Measurements from ENCODE around the gene MDH2.
"Not testable (repeated sequence)": the region's sequence is repeated elsewhere in the genome, so short reads cannot be mapped to it uniquely, and the experiment has no call there.

MDH2 gene

GRCh38 chr7:76086070-76086469 lies 38.2 kb downstream of the MDH2 start:
- no peak for DNase-seq
- no peak overlapping the region for H3K4ac ChIP-seq (ENCODE audit: low read depth, low read length)
- no peak overlapping the region for H3K18ac ChIP-seq (ENCODE audit: low read length)
- H3K36me3 ChIP-seq (ENCODE audit: control insufficient read depth in 1 of 2, insufficient read depth in 2 of 2, low read length in 2 of 2): no peaks in the 10 kb centered on the region
- no peak overlapping the region for H3K23ac ChIP-seq (ENCODE audit: low read length)
- H2BK12ac ChIP-seq (ENCODE audit: low read length): no peak overlapping the region
- no peak overlapping the region for H3K4me3 ChIP-seq (ENCODE audit: low read depth, low read length)
- no peaks in the 10 kb centered on the region for H3K9me3 ChIP-seq (ENCODE audit: insufficient read depth, low read depth, low read length)
- WGBS (ENCODE audit: extremely low coverage, insufficient coverage, insufficient read length): no CpG with 5 or more reads among the region's 4 CpGs
- no peak overlapping the region for H3K27ac ChIP-seq (ENCODE audit: low read depth, low read length)
- no peak overlapping the region for H3K4me2 ChIP-seq (ENCODE audit: low read length)
- no peak overlapping the region for H2BK120ac ChIP-seq (ENCODE audit: insufficient read depth, low read length, poor library complexity)
- H3K27me3 ChIP-seq (ENCODE audit: insufficient read depth, low read length): no peaks in the 10 kb centered on the region
- H2AK5ac ChIP-seq (ENCODE audit: low read length): no peak overlapping the region
- no peak overlapping the region for H3K14ac ChIP-seq (ENCODE audit: low read length)
- no peak overlapping the region for H4K91ac ChIP-seq (ENCODE audit: low read depth, low read length)
- H4K12ac ChIP-seq (ENCODE audit: low read depth, low read length): no peak overlapping the region
- H3K4me1 ChIP-seq (ENCODE audit: control insufficient read depth in 1 of 2, insufficient read depth in 2 of 2, low read length in 2 of 2): peaks cover 11 to 14% of the 10 kb centered on the region in 2 experiments
- no peak overlapping the region for H2BK5ac ChIP-seq (ENCODE audit: low read depth, low read length, poor library complexity)
- H4K8ac ChIP-seq (ENCODE audit: low read depth, low read length): no peak overlapping the region
- no peaks in the 10 kb centered on the region for H3K79me2 ChIP-seq (ENCODE audit: control insufficient read depth, insufficient read depth, low read length, poor library complexity)
- H3K79me1 ChIP-seq (ENCODE audit: low read length): no peaks in the 10 kb centered on the region
- H3K9ac ChIP-seq (ENCODE audit: low read length): no peak overlapping the region
- no peak overlapping the region for H2AFZ ChIP-seq (ENCODE audit: insufficient read depth, low read length, poor library complexity)

DNA sequence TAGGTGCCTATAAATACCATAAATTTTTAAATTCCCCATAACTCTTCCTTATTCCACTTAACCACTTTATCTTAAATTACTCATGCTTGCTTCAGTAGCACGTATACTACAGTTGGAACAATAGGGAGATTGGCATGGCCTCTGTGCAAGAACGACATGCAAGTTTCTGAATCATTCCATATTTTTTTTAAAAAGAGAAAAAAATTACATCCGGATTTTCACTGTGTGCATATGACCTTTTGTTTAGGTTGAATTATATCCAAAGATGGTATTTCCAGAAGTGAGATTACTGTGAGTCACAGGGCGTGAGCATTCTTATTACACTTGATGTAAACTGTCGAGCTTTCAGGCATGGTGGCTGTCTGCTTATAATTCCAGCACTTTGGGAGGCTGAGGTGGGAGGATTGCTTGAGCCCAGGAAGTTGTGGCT lies 39.5 kb downstream of the MDH2 start:
- not testable (repeated sequence) for H4K8ac ChIP-seq (ENCODE audit: low read depth, low read length); H3K4ac ChIP-seq (ENCODE audit: low read depth, low read length); H3K4me3 ChIP-seq (ENCODE audit: low read depth, low read length); H3K14ac ChIP-seq (ENCODE audit: low read length); H4K12ac ChIP-seq (ENCODE audit: low read depth, low read length); H2BK5ac ChIP-seq (ENCODE audit: low read depth, low read length, poor library complexity); H3K27me3 ChIP-seq (ENCODE audit: insufficient read depth, low read length); H3K23ac ChIP-seq (ENCODE audit: low read length); H3K9ac ChIP-seq (ENCODE audit: low read length); H2AK5ac ChIP-seq (ENCODE audit: low read length); H3K79me2 ChIP-seq (ENCODE audit: control insufficient read depth, insufficient read depth, low read length, poor library complexity); H3K27ac ChIP-seq (ENCODE audit: low read depth, low read length); H3K9me3 ChIP-seq (ENCODE audit: insufficient read depth, low read depth, low read length); H4K91ac ChIP-seq (ENCODE audit: low read depth, low read length); H2AFZ ChIP-seq (ENCODE audit: insufficient read depth, low read length, poor library complexity); H3K36me3 ChIP-seq (ENCODE audit: control insufficient read depth in 1 of 2, insufficient read depth in 2 of 2, low read length in 2 of 2); H3K4me2 ChIP-seq (ENCODE audit: low read length); H2BK120ac ChIP-seq (ENCODE audit: insufficient read depth, low read length, poor library complexity); H3K18ac ChIP-seq (ENCODE audit: low read length); H3K79me1 ChIP-seq (ENCODE audit: low read length); H2BK12ac ChIP-seq (ENCODE audit: low read length)
- peaks cover 18 to 20% of the 10 kb centered on the region in 2 experiments for H3K4me1 ChIP-seq (ENCODE audit: control insufficient read depth in 1 of 2, insufficient read depth in 2 of 2, low read length in 2 of 2)
- WGBS (ENCODE audit: extremely low coverage, insufficient coverage, insufficient read length): no CpG with 5 or more reads among the region's 5 CpGs
- peak; percentile 80 to 84 for DNase-seq

DNA sequence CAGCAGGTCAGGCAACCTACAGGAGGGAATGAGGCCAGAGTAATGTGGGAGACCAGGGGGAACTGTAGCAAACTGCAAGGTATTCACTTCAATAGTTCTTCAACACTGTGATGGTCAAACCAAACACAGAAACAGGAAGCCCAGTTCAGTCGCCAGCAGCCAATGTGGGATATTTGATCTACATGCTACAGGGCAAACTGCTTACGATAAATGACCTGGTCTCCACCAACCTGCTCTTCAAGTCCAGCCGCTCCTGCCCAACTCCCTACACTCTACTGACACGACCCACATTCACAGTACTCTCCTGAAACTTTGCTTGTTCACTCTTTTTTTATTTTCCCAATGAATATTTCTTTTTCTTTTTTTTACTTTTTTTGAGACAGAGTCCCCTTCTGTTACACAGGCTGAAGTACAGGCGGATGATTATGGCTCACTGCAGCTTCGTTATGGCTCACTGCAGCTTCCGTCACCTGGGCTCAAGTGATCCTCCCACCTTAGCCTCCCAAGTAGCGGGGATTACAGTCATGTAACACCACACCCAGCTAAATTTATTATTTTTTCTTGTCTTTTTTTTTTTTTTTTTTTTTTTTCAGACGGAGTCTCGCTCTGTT lies 42.1 kb downstream of the MDH2 start:
- Histone ChIP-seq H3K4me1 (ENCODE audit: control insufficient read depth in 1 of 2, insufficient read depth in 2 of 2, low read length in 2 of 2) (peaks cover 18 to 20% of the 10 kb centered on the region in 2 experiments), H2AK5ac (ENCODE audit: low read length) (no peak overlapping the region), H3K4me2 (ENCODE audit: low read length) (peak overlapping the region; percentile 25), H2BK120ac (ENCODE audit: insufficient read depth, low read length, poor library complexity) (no peak overlapping the region), H3K79me1 (ENCODE audit: low read length) (peaks cover 2% of the 10 kb centered on the region), H3K9ac (ENCODE audit: low read length) (no peak overlapping the region), H2AFZ (ENCODE audit: insufficient read depth, low read length, poor library complexity) (no peak overlapping the region), H3K9me3 (ENCODE audit: insufficient read depth, low read depth, low read length) (no peaks in the 10 kb centered on the region), H3K27ac (ENCODE audit: low read depth, low read length) (peak overlapping the region; percentile 59), H3K4ac (ENCODE audit: low read depth, low read length) (no peak overlapping the region), H2BK12ac (ENCODE audit: low read length) (no peak overlapping the region), H2BK5ac (ENCODE audit: low read depth, low read length, poor library complexity) (no peak overlapping the region), H4K8ac (ENCODE audit: low read depth, low read length) (peak overlapping the region; percentile 68), H4K12ac (ENCODE audit: low read depth, low read length) (no peak overlapping the region), H3K36me3 (ENCODE audit: control insufficient read depth in 1 of 2, insufficient read depth in 2 of 2, low read length in 2 of 2) (no peaks in the 10 kb centered on the region), H3K79me2 (ENCODE audit: control insufficient read depth, insufficient read depth, low read length, poor library complexity) (no peaks in the 10 kb centered on the region), H4K91ac (ENCODE audit: low read depth, low read length) (peak overlapping the region; percentile 63), H3K27me3 (ENCODE audit: insufficient read depth, low read length) (no peaks in the 10 kb centered on the region), H3K14ac (ENCODE audit: low read length) (no peak overlapping the region), H3K18ac (ENCODE audit: low read length) (no peak overlapping the region), H3K23ac (ENCODE audit: low read length) (no peak overlapping the region), H3K4me3 (ENCODE audit: low read depth, low read length) (no peak overlapping the region)
- no CpG with 5 or more reads among the region's 10 CpGs for WGBS (ENCODE audit: extremely low coverage, insufficient coverage, insufficient read length)
- DNase-seq: peak; percentile 77 to 81

GRCh38 chr7:76091506-76091905 lies 43.6 kb downstream of the MDH2 start:
- no peaks in the 10 kb centered on the region for H3K36me3 ChIP-seq (ENCODE audit: control insufficient read depth in 1 of 2, insufficient read depth in 2 of 2, low read length in 2 of 2)
- no peak overlapping the region for H2AFZ ChIP-seq (ENCODE audit: insufficient read depth, low read length, poor library complexity)
- no peak overlapping the region for H2BK120ac ChIP-seq (ENCODE audit: insufficient read depth, low read length, poor library complexity)
- no peaks in the 10 kb centered on the region for H3K79me2 ChIP-seq (ENCODE audit: control insufficient read depth, insufficient read depth, low read length, poor library complexity)
- H3K4me1 ChIP-seq (ENCODE audit: control insufficient read depth in 1 of 2, insufficient read depth in 2 of 2, low read length in 2 of 2): peaks cover 18 to 20% of the 10 kb centered on the region in 2 experiments
- no CpG with 5 or more reads among the region's 5 CpGs for WGBS (ENCODE audit: extremely low coverage, insufficient coverage, insufficient read length)
- H3K9ac ChIP-seq (ENCODE audit: low read length): no peak overlapping the region
- no peak overlapping the region for H3K4ac ChIP-seq (ENCODE audit: low read depth, low read length)
- peak overlapping the region; percentile 49 for H3K27ac ChIP-seq (ENCODE audit: low read depth, low read length)
- peak overlapping the region; percentile 69 for H2BK5ac ChIP-seq (ENCODE audit: low read depth, low read length, poor library complexity)
- H2BK12ac ChIP-seq (ENCODE audit: low read length): peak overlapping the region; percentile 97
- H3K23ac ChIP-seq (ENCODE audit: low read length): no peak overlapping the region
- H4K91ac ChIP-seq (ENCODE audit: low read depth, low read length): peak overlapping the region; percentile 72
- peak; percentile 40 to 68 for DNase-seq
- no peaks in the 10 kb centered on the region for H3K9me3 ChIP-seq (ENCODE audit: insufficient read depth, low read depth, low read length)
- H4K8ac ChIP-seq (ENCODE audit: low read depth, low read length): peak overlapping the region; percentile 63
- H3K18ac ChIP-seq (ENCODE audit: low read length): peak overlapping the region; percentile 59
- H4K12ac ChIP-seq (ENCODE audit: low read depth, low read length): no peak overlapping the region
- H3K4me3 ChIP-seq (ENCODE audit: low read depth, low read length): no peak overlapping the region
- H3K27me3 ChIP-seq (ENCODE audit: insufficient read depth, low read length): no peaks in the 10 kb centered on the region
- peaks cover 2% of the 10 kb centered on the region for H3K79me1 ChIP-seq (ENCODE audit: low read length)
- no peak overlapping the region for H3K14ac ChIP-seq (ENCODE audit: low read length)
- no peak overlapping the region for H3K4me2 ChIP-seq (ENCODE audit: low read length)
- H2AK5ac ChIP-seq (ENCODE audit: low read length): no peak overlapping the region
